DLD1 (cell line): ENCODE data around the gene MPP7.
"Not testable (repeated sequence)": the region's sequence is repeated elsewhere in the genome, so short reads cannot be mapped to it uniquely, and the experiment has no call there.

ENCODE experiments used
- in situ Hi-C: cut with HindIII; loops from 2 replicates; pipeline ENCODE4 v1.10.0; 2017; ENCODE audit warnings: low sequenced_read_pairs

MPP7 gene

GRCh38 chr10:28302638-28303488 lies at the start of gene MPP7:
TSS of gene MPP7 (minus strand) at chr10:28303064. CDS start at chr10:28238604, 64,460 bp downstream.
- in situ Hi-C loops: no loop called here

GRCh38 chr10:28349892-28350291 lies 47.0 kb upstream of the MPP7 start:
- in situ Hi-C loops: no loop called here

- in situ Hi-C loops: no loop called here
Measured at GRCh38 chr10:28343987-28344895, 41.4 kb upstream of the MPP7 start.

GRCh38 chr10:28343252-28343651 lies 40.4 kb upstream of the MPP7 start:
- in situ Hi-C loops: no loop called here

- in situ Hi-C loops: not testable (repeated sequence)
Measured at GRCh38 chr10:28341679-28342078, 38.8 kb upstream of the MPP7 start.

GRCh38 chr10:28332726-28333125 lies 29.9 kb upstream of the MPP7 start:
- in situ Hi-C loops: no loop called here

GRCh38 chr10:28331841-28332240 lies 29.0 kb upstream of the MPP7 start:
- in situ Hi-C loops: no loop called here

- in situ Hi-C loops: no loop called here
Measured at GRCh38 chr10:28331066-28331465, 28.2 kb upstream of the MPP7 start.

GRCh38 chr10:28328346-28328745 lies 25.5 kb upstream of the MPP7 start:
- in situ Hi-C loops: no loop called here

GRCh38 chr10:28327491-28327880 lies 24.6 kb upstream of the MPP7 start:
- in situ Hi-C loops: no loop called here

GRCh38 chr10:28326516-28327490 lies 23.9 kb upstream of the MPP7 start:
- in situ Hi-C loops: no loop called here

GRCh38 chr10:28320799-28321198 lies 17.9 kb upstream of the MPP7 start:
- in situ Hi-C loops: no loop called here

GRCh38 chr10:28320090-28320489 lies 17.2 kb upstream of the MPP7 start:
- in situ Hi-C loops: no loop called here

GRCh38 chr10:28319061-28319460 lies 16.2 kb upstream of the MPP7 start:
- in situ Hi-C loops: not testable (repeated sequence)

- in situ Hi-C loops: no loop called here
Measured at GRCh38 chr10:28318626-28319025, 15.8 kb upstream of the MPP7 start.

- in situ Hi-C loops: no loop called here
Measured at GRCh38 chr10:28317760-28318159, 14.9 kb upstream of the MPP7 start.

- in situ Hi-C loops: no loop called here
Measured at GRCh38 chr10:28316696-28317095, 13.8 kb upstream of the MPP7 start.

GRCh38 chr10:28315140-28315539 lies 12.3 kb upstream of the MPP7 start:
- in situ Hi-C loops: no loop called here

- in situ Hi-C loops: no loop called here
Measured at GRCh38 chr10:28314211-28314610, 11.3 kb upstream of the MPP7 start.

- in situ Hi-C loops: no loop called here
Measured at GRCh38 chr10:28312572-28312971, 9.7 kb upstream of the MPP7 start.

- in situ Hi-C loops: no loop called here
Measured at GRCh38 chr10:28311104-28311503, 8.2 kb upstream of the MPP7 start.
